H1 (cell line): ENCODE results near the gene ADCY1. TPM values are rescaled to one million over a fixed set of nuclear protein-coding genes. Genes with fewer than 3 reads are reported as not detected.

ENCODE experiments used
- CTCF ChIA-PET: fragments of 300-600 bp; sonication (Branson Sonifier 250); formaldehyde crosslinking; loops from one replicate; lab custom pipeline; 2021; ENCODE audit not compliant: partially characterized antibody; lab: Charles Lee
- POLR2A ChIA-PET: fragments of 300-600 bp; sonication (Branson Sonifier 250); formaldehyde crosslinking; loops from one replicate; lab custom pipeline; 2021; ENCODE audit warnings: inconsistent platforms; ENCODE audit not compliant: partially characterized antibody; lab: Charles Lee
- DNase-seq, 2 experiments: peaks; one replicate each; pipeline versions ENCODE4 v3.0.0 to v3.0.0-alpha.2; 2010 to 2022; ENCODE audit warnings: low spot score in 2 of 2, low read depth in 1 of 2, mixed read lengths in 1 of 2
- FAIRE-seq: peaks from 2 replicates; lab custom pipeline; 2011; peaks lifted over from hg19 to GRCh38; lab: Jason Lieb, UNC
- H2AFZ ChIP-seq: 2 replicates; pipeline ENCODE4 v1.8.1; 2012; ENCODE audit warnings: low read length, inconsistent platforms
- H2AK5ac ChIP-seq: 2 replicates; pipeline ENCODE4 v1.6.1; 2013; ENCODE audit warnings: low read depth, low read length
- H2BK120ac ChIP-seq: replicated peaks from 2 replicates; pipeline ENCODE3; 2013; ENCODE audit warnings: low read depth, low read length, inconsistent platforms
- H2BK12ac ChIP-seq: 2 replicates; pipeline ENCODE4 v1.6.1; 2013; ENCODE audit warnings: low read depth, low read length
- H2BK15ac ChIP-seq: 2 replicates; pipeline ENCODE4 v1.6.1; 2013; ENCODE audit warnings: low read length
- H2BK20ac ChIP-seq: 2 replicates; pipeline ENCODE4 v1.6.1; 2013; ENCODE audit warnings: low read length
- H2BK5ac ChIP-seq: 2 replicates; pipeline ENCODE4 v1.6.1; 2013; ENCODE audit warnings: low read depth, low read length
- H3K14ac ChIP-seq: 2 replicates; pipeline ENCODE4 v1.6.1; 2013; ENCODE audit warnings: inconsistent platforms; ENCODE audit not compliant: insufficient read length
- H3K18ac ChIP-seq: 2 replicates; pipeline ENCODE4 v1.6.1; 2013; ENCODE audit warnings: low read length; ENCODE audit errors: extremely low read depth
- H3K23ac ChIP-seq: 2 replicates; pipeline ENCODE4 v1.6.1; 2013; ENCODE audit warnings: inconsistent platforms; ENCODE audit not compliant: insufficient read length
- H3K23me2 ChIP-seq: 2 replicates; pipeline ENCODE4 v1.6.1; 2013; ENCODE audit warnings: low read depth, low read length
- H3K27ac ChIP-seq: 2 replicates; pipeline ENCODE4 v1.6.1; 2011; ENCODE audit warnings: low read depth, low read length, inconsistent platforms
- H3K27me3 ChIP-seq, 4 experiments: replicated peaks in 1 of 4; 1 replicate in 1 of 4; 2 replicates in 3 of 4; pipeline versions ENCODE4 v1.6.1 to v1.8.1; 2011 to 2013; ENCODE audit warnings: low read length in 3 of 4, mild to moderate bottlenecking in 3 of 4, inconsistent platforms in 2 of 4, mixed read lengths in 2 of 4, moderate library complexity in 1 of 4; ENCODE audit not compliant: control insufficient read depth in 3 of 4, insufficient read depth in 3 of 4; ENCODE audit errors: extremely low read depth in 1 of 4
- H3K36me3 ChIP-seq, 4 experiments: 2 replicates each; pipeline versions ENCODE4 v1.6.1 to v1.8.1; 2011 to 2013; ENCODE audit warnings: mild to moderate bottlenecking in 4 of 4, low read length in 3 of 4, moderate library complexity in 2 of 4, control low read depth in 1 of 4, inconsistent platforms in 1 of 4; ENCODE audit not compliant: insufficient read depth in 4 of 4, control insufficient read depth in 2 of 4
- H3K4ac ChIP-seq: replicated peaks from 2 replicates; pipeline ENCODE3; 2013; ENCODE audit warnings: low read length, low read depth, mixed read lengths, inconsistent platforms; ENCODE audit not compliant: insufficient read length
- H3K4me1 ChIP-seq, 4 experiments: replicated peaks in 1 of 4; 1 replicate in 1 of 4; 2 replicates in 3 of 4; pipeline versions ENCODE4 v1.6.1 to v1.8.1; 2011 to 2013; ENCODE audit warnings: low read length in 3 of 4, inconsistent platforms in 2 of 4, mixed read lengths in 1 of 4; ENCODE audit not compliant: insufficient read depth in 4 of 4, control insufficient read depth in 3 of 4
- H3K4me2 ChIP-seq, 2 experiments: 2 replicates each; pipeline versions ENCODE4 v1.6.1 to v1.8.1; 2011 to 2013; ENCODE audit warnings: low read depth in 2 of 2, low read length in 2 of 2, control low read depth in 1 of 2, inconsistent platforms in 1 of 2, mild to moderate bottlenecking in 1 of 2; ENCODE audit not compliant: insufficient read depth in 1 of 2
- H3K4me3 ChIP-seq, 4 experiments: fragments of 200-600, 300-600 bp in 1 of 4; sonication (generic), shearing (Covaris generic), sonication (Bioruptor Twin) in 1 of 4; 2 replicates each; pipeline versions ENCODE4 v1.5.1 to v1.8.1; 2011 to 2016; ENCODE audit warnings: low read length in 4 of 4, low read depth in 3 of 4, control low read depth in 2 of 4, inconsistent platforms in 2 of 4, mild to moderate bottlenecking in 2 of 4, mixed read lengths in 1 of 4, moderate library complexity in 1 of 4; ENCODE audit not compliant: insufficient read depth in 2 of 4; ENCODE audit errors: extremely low read depth in 1 of 4
- H3K56ac ChIP-seq: replicated peaks from 2 replicates; pipeline ENCODE3; 2013; ENCODE audit warnings: low read depth, mild to moderate bottlenecking, mixed read lengths, low read length, inconsistent platforms; ENCODE audit not compliant: insufficient read length
- H3K79me1 ChIP-seq: 2 replicates; pipeline ENCODE4 v1.6.1; 2013; ENCODE audit warnings: low read depth, low read length, control low read depth
- H3K79me2 ChIP-seq, 2 experiments: 2 replicates each; pipeline versions ENCODE4 v1.6.1 to v1.8.1; 2012 to 2013; ENCODE audit warnings: low read length in 2 of 2, mild to moderate bottlenecking in 2 of 2, inconsistent platforms in 1 of 2; ENCODE audit not compliant: insufficient read depth in 2 of 2, control insufficient read depth in 1 of 2
- H3K9ac ChIP-seq, 4 experiments: replicated peaks in 1 of 4; 1 replicate in 1 of 4; 2 replicates in 3 of 4; pipeline versions ENCODE4 v1.6.1 to v1.8.1; 2011 to 2013; ENCODE audit warnings: low read depth in 3 of 4, low read length in 3 of 4, control low read depth in 2 of 4, mild to moderate bottlenecking in 2 of 4, moderate library complexity in 2 of 4, inconsistent platforms in 1 of 4; ENCODE audit errors: extremely low read depth in 1 of 4
- H3K9me3 ChIP-seq, 2 experiments: 2 replicates each; pipeline versions ENCODE4 v1.6.1 to v1.8.1; 2012 to 2013; ENCODE audit warnings: mild to moderate bottlenecking in 2 of 2, moderate library complexity in 2 of 2, control low read depth in 1 of 2, inconsistent platforms in 1 of 2, low read depth in 1 of 2, low read length in 1 of 2, mixed read lengths in 1 of 2; ENCODE audit not compliant: insufficient read depth in 2 of 2
- H4K20me1 ChIP-seq, 2 experiments: replicated peaks in 1 of 2; 2 replicates each; pipeline versions ENCODE3 to v1.8.1; 2011 to 2013; ENCODE audit warnings: inconsistent platforms in 2 of 2, low read length in 2 of 2, mild to moderate bottlenecking in 1 of 2; ENCODE audit not compliant: insufficient read depth in 2 of 2, control insufficient read depth in 1 of 2
- H4K5ac ChIP-seq: 2 replicates; pipeline ENCODE4 v1.6.1; 2013; ENCODE audit warnings: low read length, low read depth, mixed read lengths, inconsistent platforms; ENCODE audit not compliant: insufficient read length
- H4K8ac ChIP-seq: 2 replicates; pipeline ENCODE4 v1.8.0; 2013; ENCODE audit warnings: mild to moderate bottlenecking, moderate library complexity, low read length, inconsistent platforms; ENCODE audit not compliant: insufficient read depth; ENCODE audit errors: extremely low read depth
- H4K91ac ChIP-seq: replicated peaks from 2 replicates; pipeline ENCODE3; 2013; ENCODE audit warnings: low read length, mixed read lengths, inconsistent platforms; ENCODE audit not compliant: insufficient read length
- BACH1 ChIP-seq: IDR thresholded peaks from 2 replicates; pipeline ENCODE4 v1.6.1; 2012; ENCODE audit warnings: low read length, improper control_type of control experiment
- CTBP2 ChIP-seq: IDR thresholded peaks from 2 replicates; pipeline ENCODE4 v1.7.0; 2011; ENCODE audit warnings: borderline replicate concordance, mild to moderate bottlenecking, moderate library complexity, mixed read lengths, low read length; ENCODE audit not compliant: insufficient read depth, insufficient read length
- GTF2F1 ChIP-seq: IDR thresholded peaks from 2 replicates; pipeline ENCODE4 v1.6.1; 2012; ENCODE audit warnings: low read depth, low read length, improper control_type of control experiment, borderline replicate concordance
- HDAC6 ChIP-seq: IDR thresholded peaks from one replicate; pipeline ENCODE4 v1.7.1; 2012; ENCODE audit warnings: low read depth, mild to moderate bottlenecking, inconsistent platforms, low read length, moderate library complexity
- JUND ChIP-seq: IDR thresholded peaks from 2 replicates; pipeline ENCODE4 v1.6.1; 2011; ENCODE audit warnings: mild to moderate bottlenecking, improper control_type of control experiment, low read length
- KDM4A ChIP-seq: IDR thresholded peaks from one replicate; pipeline ENCODE4 v1.7.1; 2012; ENCODE audit warnings: low read depth, mild to moderate bottlenecking, moderate library complexity, low read length, inconsistent platforms; ENCODE audit not compliant: severe bottlenecking
- KDM5A ChIP-seq: fragments of 200-600 bp; IDR thresholded peaks from 2 replicates; pipeline ENCODE4 v1.7.1; 2012; ENCODE audit warnings: mild to moderate bottlenecking, low read length, inconsistent platforms, mixed read lengths
- RAD21 ChIP-seq, 2 experiments: IDR thresholded peaks in 1 of 2; conservative IDR thresholded peaks in 1 of 2; 2 replicates each; pipeline ENCODE4 v1.6.1; 2011; ENCODE audit warnings: low read depth in 2 of 2, low read length in 2 of 2, improper control_type of control experiment in 1 of 2, inconsistent platforms in 1 of 2, mild to moderate bottlenecking in 1 of 2, moderate library complexity in 1 of 2
- SRF ChIP-seq: IDR thresholded peaks from 2 replicates; pipeline ENCODE4 v1.6.1; 2011; ENCODE audit warnings: mild to moderate bottlenecking, low read depth, low read length, moderate library complexity
- TAF1 ChIP-seq: IDR thresholded peaks from 2 replicates; pipeline ENCODE4 v1.6.1; 2011; ENCODE audit warnings: mild to moderate bottlenecking, low read depth, low read length
- TCF12 ChIP-seq: IDR thresholded peaks from 2 replicates; pipeline ENCODE4 v1.6.1; 2011; ENCODE audit warnings: low read depth, mild to moderate bottlenecking, low read length
- TEAD4 ChIP-seq: IDR thresholded peaks from 2 replicates; pipeline ENCODE4 v1.6.1; 2012; ENCODE audit warnings: low read depth, low read length, inconsistent platforms, mixed read lengths
- YY1 ChIP-seq: IDR thresholded peaks from 2 replicates; pipeline ENCODE4 v1.6.1; 2011; ENCODE audit warnings: low read depth, mild to moderate bottlenecking, low read length
- WGBS, 2 experiments: shearing (Covaris generic) in 1 of 2; methylation state at CpG; one replicate each; pipeline versions ENCODE4 v1.1.6 to v1.1.7; 2013 to 2015; ENCODE audit warnings: low lambda C conversion rate in 2 of 2, mixed read lengths in 2 of 2, inconsistent platforms in 1 of 2, low coverage in 1 of 2, missing lambda C conversion rate in 1 of 2; ENCODE audit not compliant: insufficient replicate concordance in 2 of 2, insufficient coverage in 1 of 2, insufficient read length in 1 of 2; ENCODE audit errors: extremely low coverage in 1 of 2, missing lambda C conversion rate in 1 of 2; 5-methylcytosine and 5-hydroxymethylcytosine counted together
- polyA plus RNA-seq, 7 experiments: library from polyadenylated mRNA; depleted of rRNA in 3 of 7; stranded (reverse) in 5 of 7; unstranded in 2 of 7; fragments of >200 nt in 5 of 7; fragments of 200-250 nt in 2 of 7; gene quantifications; 1 replicate in 5 of 7; 2 replicates in 1 of 7; 4 replicates in 1 of 7; pipeline versions ENCODE4 v1.2.1 to v1.2.3, GENCODE V29; 2011 to 2013; ENCODE audit warnings: missing spikeins in 2 of 7, mixed read lengths in 2 of 7
- total RNA-seq: library from RNA; stranded (reverse); fragmentation: NEBNext Ultra II Directional; extraction: Animal tissue kit (Norgen Biotek cat#: 25700); gene quantifications from 2 replicates; pipeline ENCODE4 v1.2.1, GENCODE V29; 2021

ADCY1 gene
- total and polyA plus RNA-seq, 2 of the 8 experiments (the other 6 are each of a cell fraction or from before 2014, with no cell fraction given) = 7.9 to 26.9 TPM

DNA sequence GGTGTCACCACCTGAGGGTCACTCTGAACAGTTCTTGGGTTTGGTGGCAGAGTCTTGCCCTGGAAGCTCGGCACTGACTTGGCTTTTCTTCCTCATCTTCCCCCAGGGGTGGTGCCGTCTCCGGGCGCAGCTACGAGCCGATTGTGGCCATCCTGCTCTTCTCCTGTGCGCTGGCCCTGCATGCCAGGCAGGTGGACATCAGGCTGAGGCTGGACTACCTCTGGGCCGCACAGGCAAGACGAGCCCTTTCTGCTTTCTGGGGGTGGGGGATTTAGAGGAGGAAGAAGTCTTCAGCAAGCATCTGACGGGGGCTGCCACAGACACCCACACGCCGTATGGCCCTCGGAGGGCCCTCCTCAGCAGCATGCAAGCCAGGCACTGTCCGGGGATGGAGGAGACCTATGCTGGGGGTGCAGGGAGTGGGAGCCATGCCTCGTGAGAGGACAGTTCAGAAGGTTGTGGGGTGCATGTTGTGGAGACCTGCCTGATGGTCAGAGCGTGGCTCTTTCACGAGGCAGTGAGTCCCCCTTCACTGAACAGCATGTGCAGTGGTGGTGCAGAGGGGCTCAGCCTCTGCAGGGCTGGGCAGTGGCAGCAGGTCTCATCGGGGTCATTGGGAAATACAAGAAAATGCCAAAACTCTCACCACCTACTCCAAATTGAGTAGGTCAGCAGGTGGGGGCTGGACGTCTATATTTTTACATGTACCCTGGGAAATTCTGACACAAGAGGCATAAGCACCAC is 112.4 kb downstream of the ADCY1 start:
- ChIA-PET CTCF (interaction anchor here (1.3 to 1.4 kb wide), 2 partner anchors 11 to 18 kb away, joined by 3 to 7 read pairs; no protein-coding TSS in a partner anchor), POLR2A (no interaction called here)
- H3K4ac ChIP-seq = no peak overlapping the region
- H3K9ac ChIP-seq = no peak overlapping the region
- no peak overlapping the region for H3K56ac ChIP-seq
- no peaks in the 10 kb centered on the region for H3K23me2 ChIP-seq
- no peak overlapping the region for H3K14ac ChIP-seq
- H4K20me1 ChIP-seq = peaks cover 0 to 2% of the 10 kb centered on the region in 2 experiments
- DNase-seq (peak in 1 of 2 experiments; percentile 20), FAIRE-seq (no peak)
- no peaks in the 10 kb centered on the region for H3K9me3 ChIP-seq
- no peak overlapping the region for H3K18ac ChIP-seq
- no peak overlapping the region for H3K4me3 ChIP-seq
- H3K36me3 ChIP-seq = peaks cover 0 to 8% (median 3%) of the 10 kb centered on the region in 4 experiments; a peak in 3 of 8 replicates
- no peak overlapping the region for H2AK5ac ChIP-seq
- TF ChIP-seq KDM5A (no peak), BACH1 (no peak), JUND (no peak), CTBP2 (no peak), TEAD4 (no peak), YY1 (no peak), TAF1 (no peak), SRF (no peak), KDM4A (no peak), RAD21 (IDR thresholded peaks at IDR 0.05 in 1 of 2, conservative IDR thresholded peaks at IDR 0.05 in 1 of 2; ENCODE audit: low read depth in 2 of 2, low read length in 2 of 2) (no peak), TCF12 (no peak), GTF2F1 (no peak), HDAC6 (no peak)
- no peak overlapping the region for H2BK5ac ChIP-seq
- no peak overlapping the region for H3K27ac ChIP-seq
- H3K79me1 ChIP-seq = no peaks in the 10 kb centered on the region
- no peak overlapping the region for H3K4me2 ChIP-seq
- no peak overlapping the region for H3K23ac ChIP-seq
- H4K5ac ChIP-seq = no peak overlapping the region
- H2AFZ ChIP-seq = no peak overlapping the region
- WGBS, 2 experiments = 84% methylated on average over 18 of the region's 19 CpGs; no CpG with 5 or more reads in 1 of the 2 experiments
- H4K8ac ChIP-seq = no peak overlapping the region
- H3K79me2 ChIP-seq = no peaks in the 10 kb centered on the region
- H4K91ac ChIP-seq = no peak overlapping the region
- no peak overlapping the region for H2BK20ac ChIP-seq
- H2BK12ac ChIP-seq = no peak overlapping the region
- H2BK120ac ChIP-seq = no peak overlapping the region
- no peaks in the 10 kb centered on the region for H3K4me1 ChIP-seq
- no peak overlapping the region for H2BK15ac ChIP-seq
- H3K27me3 ChIP-seq = no peaks in the 10 kb centered on the region
